Breast epithelium (tissue), 4 donors: ENCODE results near the gene IQGAP3. TPM values are rescaled to one million over a fixed set of nuclear protein-coding genes. Genes with fewer than 3 reads are reported as not detected.

Source experiments
- DNase-seq, 2 donors: peaks; one replicate each; pipeline ENCODE4 v3.0.0-alpha.2; 2019; ENCODE audit warnings: low spot score in 2 of 2
- H3K27ac ChIP-seq, 2 donors: fragments of 200-600 bp; sonication (generic) in 1 of 2; one replicate each; pipeline ENCODE4 v1.5.1; 2016 to 2019; ENCODE audit warnings: mild to moderate bottlenecking in 1 of 2
- H3K27me3 ChIP-seq, 2 donors: fragments of 200-600 bp; sonication (generic) in 1 of 2; one replicate each; pipeline versions ENCODE4 v1.5.1 to v1.6.0; 2017 to 2019; ENCODE audit warnings: control low read depth in 1 of 2, mild to moderate bottlenecking in 1 of 2
- H3K36me3 ChIP-seq: fragments of 200-600 bp; one replicate; pipeline ENCODE4 v1.5.1; 2019
- H3K4me1 ChIP-seq, 2 donors: fragments of 200-600 bp; sonication (generic); one replicate each; pipeline ENCODE4 v1.5.1; 2016 to 2019; ENCODE audit warnings: control low read depth in 1 of 2
- H3K4me3 ChIP-seq, 3 donors: fragments of 200-600 bp; sonication (generic); 1 replicate in 2 of 3; 2 replicates in 1 of 3; pipeline ENCODE4 v1.5.1; 2016 to 2019; ENCODE audit warnings: mild to moderate bottlenecking in 3 of 3, moderate library complexity in 2 of 3
- H3K9me3 ChIP-seq, 2 donors: fragments of 200-600 bp; sonication (generic) in 1 of 2; one replicate each; pipeline ENCODE4 v1.5.1; 2016 to 2019; ENCODE audit warnings: control low read depth in 1 of 2
- POLR2A ChIP-seq: fragments of 450-650 bp; IDR thresholded peaks from one replicate; pipeline ENCODE4 v1.6.1; 2016; ENCODE audit warnings: antibody characterized with exemption, mild to moderate bottlenecking, moderate library complexity
- POLR2AphosphoS5 ChIP-seq, 3 donors: sonication (generic); formaldehyde crosslinking; IDR thresholded peaks; one replicate each; pipeline ENCODE4 v1.6.1; 2017; ENCODE audit warnings: antibody characterized with exemption in 3 of 3
- intact Hi-C: fragments of 100-400 bp; cut with DNase I; formaldehyde crosslinking; loops from one replicate; pipeline ENCODE4 v1.15.1; 2023; ENCODE audit warnings: low total_unique reads
- total RNA-seq, 3 donors: library from RNA; depleted of rRNA; stranded (reverse); fragments of >200 nt; gene quantifications; one replicate each; pipeline ENCODE4 v1.1.0, GENCODE V29; 2016
- TF ChIP-seq, protein P1 (sequence below), 3 donors: fragments of 450-650 bp; IDR thresholded peaks; one replicate each; pipeline ENCODE4 v1.5.1; 2016 to 2017; ENCODE audit warnings: antibody characterized with exemption in 3 of 3, mild to moderate bottlenecking in 3 of 3, moderate library complexity in 3 of 3

Gene IQGAP3
- total RNA-seq, 3 donors from 2014 or later: under 0.01 to 1.4 (median 0.15) TPM

DNA sequence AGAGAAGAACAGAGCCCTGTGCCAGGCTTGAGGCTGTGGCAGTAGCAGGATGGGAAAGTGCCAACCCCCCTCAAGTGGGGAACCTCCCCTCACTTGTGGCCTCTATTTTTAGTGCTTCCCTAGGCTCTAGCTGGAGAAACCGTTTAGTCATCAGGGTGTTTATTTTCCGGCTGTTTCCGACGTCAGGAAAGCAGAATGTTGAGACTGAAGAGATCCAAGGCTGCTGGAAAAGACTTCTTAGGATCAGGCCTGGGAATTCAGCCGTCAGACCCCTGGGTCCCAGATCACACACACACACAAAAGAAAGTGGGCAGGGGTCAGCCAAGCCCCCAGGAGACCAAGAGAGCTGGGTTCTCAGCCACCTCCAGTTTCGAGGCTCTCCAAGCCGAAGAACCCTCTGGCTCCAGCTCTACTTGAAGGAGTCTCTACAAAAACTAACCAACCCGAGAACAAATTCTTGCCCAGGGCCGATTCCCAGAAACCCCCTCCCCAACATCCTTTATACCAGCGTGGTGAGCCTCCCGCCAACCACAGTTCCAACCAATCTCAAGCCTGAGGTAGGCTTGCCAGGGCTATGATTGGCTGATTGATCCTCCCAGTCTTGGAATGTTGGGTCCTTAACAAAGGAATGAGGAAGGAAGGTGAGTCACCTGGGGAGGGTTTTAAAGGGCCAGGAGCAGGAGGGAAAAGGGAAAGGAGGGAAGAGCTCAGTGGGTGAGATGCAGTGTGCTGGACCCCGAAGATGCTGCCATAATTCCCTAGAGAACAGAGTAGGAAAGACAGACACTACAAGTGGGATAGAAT is 69.3 kb downstream of the IQGAP3 start:
- Histone ChIP-seq H3K4me3 (peak overlapping the region in 2 of 3 donors; percentile 36 to 90), H3K27ac (peak overlapping the region; percentile 98 to 100), H3K4me1 (peaks cover 13 to 25% of the 10 kb centered on the region in 2 donors), H3K9me3 (no peaks in the 10 kb centered on the region), H3K27me3 (no peaks in the 10 kb centered on the region), H3K36me3 (no peaks in the 10 kb centered on the region)
- intact Hi-C loops: no loop called here
- TF ChIP-seq, protein P1, sequence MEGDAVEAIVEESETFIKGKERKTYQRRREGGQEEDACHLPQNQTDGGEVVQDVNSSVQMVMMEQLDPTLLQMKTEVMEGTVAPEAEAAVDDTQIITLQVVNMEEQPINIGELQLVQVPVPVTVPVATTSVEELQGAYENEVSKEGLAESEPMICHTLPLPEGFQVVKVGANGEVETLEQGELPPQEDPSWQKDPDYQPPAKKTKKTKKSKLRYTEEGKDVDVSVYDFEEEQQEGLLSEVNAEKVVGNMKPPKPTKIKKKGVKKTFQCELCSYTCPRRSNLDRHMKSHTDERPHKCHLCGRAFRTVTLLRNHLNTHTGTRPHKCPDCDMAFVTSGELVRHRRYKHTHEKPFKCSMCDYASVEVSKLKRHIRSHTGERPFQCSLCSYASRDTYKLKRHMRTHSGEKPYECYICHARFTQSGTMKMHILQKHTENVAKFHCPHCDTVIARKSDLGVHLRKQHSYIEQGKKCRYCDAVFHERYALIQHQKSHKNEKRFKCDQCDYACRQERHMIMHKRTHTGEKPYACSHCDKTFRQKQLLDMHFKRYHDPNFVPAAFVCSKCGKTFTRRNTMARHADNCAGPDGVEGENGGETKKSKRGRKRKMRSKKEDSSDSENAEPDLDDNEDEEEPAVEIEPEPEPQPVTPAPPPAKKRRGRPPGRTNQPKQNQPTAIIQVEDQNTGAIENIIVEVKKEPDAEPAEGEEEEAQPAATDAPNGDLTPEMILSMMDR (IDR thresholded peaks at IDR 0.05): no peak
- TF ChIP-seq POLR2AphosphoS5 (IDR thresholded peaks at IDR 0.05): peak; percentile 43 to 68 (median 49)
- peak in 1 of 2 donors; percentile 92 for DNase-seq

DNA sequence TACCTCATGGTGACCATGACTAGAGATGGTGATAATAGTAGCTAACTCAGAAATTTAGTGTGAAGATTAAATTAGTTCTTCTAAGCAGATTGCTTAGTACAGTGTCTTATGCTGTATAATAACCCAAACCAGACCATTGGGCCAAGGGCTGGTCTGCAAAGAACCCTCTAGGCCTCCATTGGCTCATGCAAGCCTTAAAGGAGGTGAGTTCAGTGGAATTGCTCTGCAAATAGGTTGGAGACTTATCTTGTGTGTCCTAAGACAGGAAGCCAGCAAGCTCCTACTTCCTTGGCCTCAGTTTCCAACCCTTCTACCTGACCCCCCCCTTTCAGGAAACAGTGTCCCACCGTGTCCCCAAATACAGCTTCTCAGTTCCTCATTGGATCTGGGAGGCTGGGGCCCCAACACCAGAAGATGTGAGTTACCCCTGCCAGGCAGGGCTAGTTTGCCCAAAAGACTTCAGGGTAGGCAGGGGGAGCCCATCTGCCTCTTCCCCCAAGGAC is 69.9 kb downstream of the IQGAP3 start:
- H3K36me3 ChIP-seq: no peaks in the 10 kb centered on the region
- H3K4me3 ChIP-seq: peak overlapping the region in 2 of 3 donors; percentile 36 to 90
- H3K27ac ChIP-seq: peak overlapping the region; percentile 98 to 100
- H3K27me3 ChIP-seq: no peaks in the 10 kb centered on the region
- DNase-seq: no peak
- no peak for TF ChIP-seq POLR2A
- TF ChIP-seq, protein P1 (IDR thresholded peaks at IDR 0.05): no peak
- H3K4me1 ChIP-seq: peaks cover 13 to 32% of the 10 kb centered on the region in 2 donors
- H3K9me3 ChIP-seq: no peaks in the 10 kb centered on the region
- intact Hi-C loops: no loop called here

DNA sequence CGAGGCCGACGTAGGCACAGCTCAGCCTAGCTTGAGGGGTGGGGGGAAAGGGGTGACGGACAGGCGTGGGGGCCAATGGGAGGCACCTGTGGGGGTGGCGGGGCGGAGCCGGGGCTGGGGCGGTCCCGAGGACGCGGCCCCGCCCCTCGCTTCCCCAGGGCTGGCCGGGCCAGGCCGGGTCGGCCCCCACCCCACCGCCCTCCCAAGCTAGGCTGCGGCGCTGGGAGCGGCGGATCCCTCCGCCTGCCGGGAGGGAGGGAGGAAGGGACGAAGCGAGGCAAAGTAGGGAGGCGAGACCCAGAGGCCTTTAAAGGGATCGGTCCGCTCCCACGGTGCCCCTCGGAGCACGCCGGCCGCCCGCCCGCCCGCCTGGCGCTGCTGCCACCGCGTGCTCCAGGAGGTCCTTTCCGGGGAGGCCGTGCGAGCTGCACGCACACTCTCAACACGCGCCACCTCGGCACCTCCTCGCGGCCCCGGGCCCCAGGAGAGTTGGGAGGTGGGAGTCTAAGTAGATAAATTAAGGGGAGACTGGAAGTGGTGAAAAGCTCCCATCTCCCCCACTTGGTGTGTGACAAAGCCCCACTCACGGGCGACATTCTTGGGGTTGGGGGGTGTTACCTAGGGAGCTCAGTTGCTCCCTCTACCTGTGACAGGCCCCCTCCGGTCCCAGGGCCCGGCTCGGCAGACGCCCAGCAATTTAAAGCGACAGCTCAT is 71.4 kb downstream of the IQGAP3 start:
- no peaks in the 10 kb centered on the region for H3K9me3 ChIP-seq
- intact Hi-C loops: no loop called here
- H3K27me3 ChIP-seq: no peaks in the 10 kb centered on the region
- H3K4me3 ChIP-seq: peak overlapping the region; percentile 90 to 98 (median 94)
- no peaks in the 10 kb centered on the region for H3K36me3 ChIP-seq
- peak; percentile 93 to 95 for DNase-seq
- H3K27ac ChIP-seq: peak overlapping the region; percentile 98 to 100
- peak; percentile 96 to 99 (median 99) for TF ChIP-seq POLR2AphosphoS5 (IDR thresholded peaks at IDR 0.05)
- TF ChIP-seq, protein P1 (IDR thresholded peaks at IDR 0.05): peak in 2 of 3 donors; percentile 55 to 62
- TF ChIP-seq POLR2A: peak; percentile 83
- peaks cover 13 to 47% of the 10 kb centered on the region in 2 donors for H3K4me1 ChIP-seq

DNA sequence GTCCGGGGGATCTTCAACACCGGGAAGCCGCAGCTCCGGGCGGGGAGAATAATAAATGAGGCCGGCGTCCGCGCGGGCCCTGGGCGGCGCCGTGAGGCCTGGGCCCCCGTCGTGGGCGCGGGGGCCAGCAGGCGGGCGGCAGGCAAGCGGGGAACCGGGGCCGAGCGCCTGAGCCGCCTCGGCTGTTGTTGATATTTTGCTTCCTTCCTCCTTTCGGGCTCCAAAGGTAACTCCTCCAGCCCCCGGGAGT is 71.9 kb downstream of the IQGAP3 start, which contains the start of gene MEF2D:
Gene MEF2D (minus strand): TSS at position 233 of the 250 bp plus-strand sequence. CDS start 17,483 bp downstream, outside the sequence.
- intact Hi-C loops: no loop called here
- TF ChIP-seq POLR2A (no peak), POLR2AphosphoS5 (IDR thresholded peaks at IDR 0.05) (no peak)
- TF ChIP-seq, protein P1 (IDR thresholded peaks at IDR 0.05): no peak

More for the DNA sequence above, 71.9 kb downstream of the IQGAP3 start, which contains the start of gene MEF2D:
- Histone ChIP-seq H3K27ac (peak within 1 kb of the TSS; percentile 98 to 100), H3K9me3 (no peaks in the 10 kb centered on the region), H3K4me3 (peak within 1 kb of the TSS; percentile 90 to 98 (median 94)), H3K4me1 (peaks cover 13 to 49% of the 10 kb centered on the region in 2 donors), H3K36me3 (no peaks in the 10 kb centered on the region), H3K27me3 (no peaks in the 10 kb centered on the region)
- DNase-seq: no peak
